Body of pancreas (tissue), 4 donors: ENCODE measurements around the gene PGC.

Experiments used
- POLR2A ChIP-seq, 3 donors: fragments of 450-650 bp; IDR thresholded peaks; one replicate each; pipeline ENCODE4 v1.6.1; 2016; ENCODE audit warnings: antibody characterized with exemption in 3 of 3, mild to moderate bottlenecking in 2 of 3
- TF ChIP-seq, protein P1 (sequence below), 7 experiments: fragments of 450-650 bp in 4 of 7; fragments of 200-600 bp in 3 of 7; sonication (generic) in 3 of 7; IDR thresholded peaks; one replicate each; pipeline ENCODE4 v1.5.1; 2016 to 2019; ENCODE audit warnings: antibody characterized with exemption in 7 of 7

DNA sequence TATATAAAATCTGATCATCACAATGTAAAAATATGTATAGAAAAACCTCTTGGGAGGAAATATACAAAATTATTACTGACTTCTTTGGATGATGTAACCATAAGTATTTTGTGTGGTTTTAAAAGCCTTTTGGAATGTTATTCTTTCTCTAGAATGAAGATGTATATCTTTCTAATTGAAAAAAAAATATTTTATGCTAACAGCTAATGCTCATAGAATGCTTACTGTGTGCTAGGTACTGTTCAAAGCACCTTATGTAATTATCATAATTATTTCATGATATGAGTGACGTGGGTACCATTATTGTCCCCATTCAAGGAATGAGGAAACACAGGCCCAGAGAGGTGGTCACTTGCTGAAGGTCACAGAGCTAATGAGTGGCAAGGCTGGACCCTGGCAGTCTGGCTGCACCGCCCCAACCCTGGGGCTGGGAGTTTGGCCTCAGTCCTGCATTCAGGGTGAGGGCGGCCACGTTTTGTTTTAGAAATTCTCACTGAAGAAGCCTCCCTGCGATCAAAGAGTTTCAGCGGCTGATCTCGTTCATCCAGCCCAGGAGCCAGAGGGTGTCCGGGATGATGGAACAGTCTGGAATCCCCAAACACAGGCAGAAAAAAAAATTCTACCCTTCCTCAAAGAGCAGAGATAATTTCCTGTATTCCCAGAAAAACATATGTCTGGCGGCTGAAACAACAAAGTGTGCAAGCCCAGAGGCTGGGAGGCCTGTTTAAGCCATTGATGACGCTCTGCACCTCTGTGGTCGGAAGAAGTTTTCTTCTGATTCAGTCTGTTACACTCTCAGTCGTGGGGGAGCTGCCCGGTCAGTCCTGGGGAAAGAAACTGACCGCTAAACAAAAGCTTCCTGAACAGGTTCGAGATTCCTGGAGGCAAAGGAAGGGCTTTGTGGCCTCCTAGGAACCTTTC is 49.1 kb downstream of the PGC start:
- TF ChIP-seq, protein P1, sequence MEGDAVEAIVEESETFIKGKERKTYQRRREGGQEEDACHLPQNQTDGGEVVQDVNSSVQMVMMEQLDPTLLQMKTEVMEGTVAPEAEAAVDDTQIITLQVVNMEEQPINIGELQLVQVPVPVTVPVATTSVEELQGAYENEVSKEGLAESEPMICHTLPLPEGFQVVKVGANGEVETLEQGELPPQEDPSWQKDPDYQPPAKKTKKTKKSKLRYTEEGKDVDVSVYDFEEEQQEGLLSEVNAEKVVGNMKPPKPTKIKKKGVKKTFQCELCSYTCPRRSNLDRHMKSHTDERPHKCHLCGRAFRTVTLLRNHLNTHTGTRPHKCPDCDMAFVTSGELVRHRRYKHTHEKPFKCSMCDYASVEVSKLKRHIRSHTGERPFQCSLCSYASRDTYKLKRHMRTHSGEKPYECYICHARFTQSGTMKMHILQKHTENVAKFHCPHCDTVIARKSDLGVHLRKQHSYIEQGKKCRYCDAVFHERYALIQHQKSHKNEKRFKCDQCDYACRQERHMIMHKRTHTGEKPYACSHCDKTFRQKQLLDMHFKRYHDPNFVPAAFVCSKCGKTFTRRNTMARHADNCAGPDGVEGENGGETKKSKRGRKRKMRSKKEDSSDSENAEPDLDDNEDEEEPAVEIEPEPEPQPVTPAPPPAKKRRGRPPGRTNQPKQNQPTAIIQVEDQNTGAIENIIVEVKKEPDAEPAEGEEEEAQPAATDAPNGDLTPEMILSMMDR (IDR thresholded peaks at IDR 0.05), result no peak
- TF ChIP-seq POLR2A (IDR thresholded peaks at IDR 0.05), result no peak
